Smooth muscle cell (in vitro differentiated cells): Measurements from ENCODE around the gene SOBP. TPM values are rescaled to one million over a fixed set of nuclear protein-coding genes. Genes with fewer than 3 reads are reported as not detected.

Experiments used
- DNase-seq: peaks from one replicate; lab custom pipeline; 2025; ENCODE audit not compliant: unreplicated experiment; lab: John Stamatoyannopoulos, UW
- H2AFZ ChIP-seq: fragments of 200-600 bp; sonication (generic); 2 replicates; pipeline ENCODE4 v1.6.0; 2016; ENCODE audit warnings: antibody characterized with exemption, low read depth, mild to moderate bottlenecking
- H3F3A ChIP-seq: fragments of 200-600 bp; sonication (generic); 2 replicates; pipeline ENCODE4 v1.6.0; 2017; ENCODE audit warnings: antibody characterized with exemption, low read depth
- H3K27ac ChIP-seq: fragments of 200-600 bp; sonication (generic); 2 replicates; pipeline ENCODE4 v1.5.1; 2016; ENCODE audit warnings: low read depth, mild to moderate bottlenecking
- H3K27me3 ChIP-seq: fragments of 200-600 bp; sonication (generic); 2 replicates; pipeline ENCODE4 v1.6.1; 2016; ENCODE audit warnings: low read depth, mild to moderate bottlenecking
- H3K36me3 ChIP-seq: fragments of 200-600 bp; sonication (generic); 2 replicates; pipeline ENCODE4 v1.5.1; 2016; ENCODE audit warnings: low read depth
- H3K4me1 ChIP-seq: fragments of 200-600 bp; sonication (generic); 2 replicates; pipeline ENCODE4 v1.5.1; 2016; ENCODE audit warnings: low read depth
- H3K4me2 ChIP-seq: fragments of 200-600 bp; sonication (generic); 2 replicates; pipeline ENCODE4 v1.6.0; 2016; ENCODE audit warnings: mild to moderate bottlenecking
- H3K4me3 ChIP-seq: fragments of 200-600 bp; sonication (generic); 2 replicates; pipeline ENCODE4 v1.5.1; 2016; ENCODE audit warnings: mild to moderate bottlenecking
- H3K79me2 ChIP-seq: fragments of 200-600 bp; sonication (generic); 2 replicates; pipeline ENCODE4 v1.6.0; 2016; ENCODE audit warnings: low read depth, mild to moderate bottlenecking
- H3K9ac ChIP-seq: fragments of 200-600 bp; sonication (generic); 2 replicates; pipeline ENCODE4 v1.6.0; 2016; ENCODE audit warnings: low read depth
- H3K9me3 ChIP-seq: fragments of 200-600 bp; sonication (generic); replicated peaks from 2 replicates; pipeline ENCODE4 v1.5.1; 2016; ENCODE audit warnings: low read depth
- H4K20me1 ChIP-seq: fragments of 200-600 bp; sonication (generic); 2 replicates; pipeline ENCODE4 v1.6.0; 2016; ENCODE audit warnings: low read depth
- WGBS: methylation state at CpG from one replicate; pipeline ENCODE4 v1.1.7; 2016; ENCODE audit warnings: low lambda C conversion rate; 5-methylcytosine and 5-hydroxymethylcytosine counted together
- polyA plus RNA-seq: library from polyadenylated mRNA; unstranded; fragments of >200 nt; fragmentation: Nextera tagmentation; extraction: Ambion mirVana; gene quantifications from 2 replicates; pipeline ENCODE4 v1.2.1, GENCODE V29; 2016
- total RNA-seq: library from RNA; depleted of rRNA; stranded (reverse); fragments of >200 nt; gene quantifications from 2 replicates; pipeline ENCODE4 v1.2.3, GENCODE V29; 2014
- TF ChIP-seq, protein P1 (sequence below): fragments of 200-600 bp; sonication (generic); IDR thresholded peaks from 2 replicates; pipeline ENCODE4 v1.5.1; 2017; ENCODE audit warnings: borderline replicate concordance, mild to moderate bottlenecking, antibody characterized with exemption; ENCODE audit not compliant: insufficient read depth, poor library complexity, severe bottlenecking

SOBP gene
- total and polyA plus RNA-seq, 2 experiments from 2014 or later = 0.67 to 4.0 TPM

DNA sequence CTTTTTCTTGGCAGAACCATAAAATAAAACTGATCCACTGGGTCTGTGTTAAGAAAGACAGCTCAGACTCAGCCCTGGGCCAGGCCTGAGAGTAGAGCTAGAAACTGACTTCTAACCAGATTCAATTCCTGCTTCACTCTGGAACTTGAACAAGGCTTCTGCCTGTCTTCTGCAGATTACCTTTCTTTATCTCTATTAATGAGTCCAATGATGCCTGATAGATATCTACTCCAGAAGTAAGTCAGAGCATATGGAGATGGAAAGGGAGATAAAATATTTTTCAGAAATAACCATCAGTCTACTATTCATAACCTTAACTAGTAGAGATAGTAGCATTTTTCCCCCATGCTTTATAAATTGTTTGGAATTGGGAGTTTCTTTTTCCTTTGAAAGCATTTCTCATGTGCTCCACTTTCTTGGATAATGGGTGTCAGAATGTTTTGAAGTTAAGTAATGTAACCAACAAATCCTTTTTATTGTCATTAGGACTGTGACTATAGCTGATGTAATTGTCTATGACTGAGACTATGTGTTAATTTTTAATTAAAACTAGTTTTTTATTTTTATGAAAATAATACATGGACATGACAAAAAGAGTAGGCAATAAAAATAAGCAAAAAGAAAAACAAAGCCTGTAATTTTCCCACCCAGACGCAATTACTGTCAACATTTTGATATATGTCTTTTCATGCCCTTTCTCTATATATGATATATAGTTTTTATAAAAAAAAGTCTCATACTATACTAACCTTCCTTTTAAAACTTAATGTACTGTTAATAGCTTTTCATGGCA is 7.2 kb downstream of the SOBP start:
- Histone ChIP-seq H4K20me1 (no peaks in the 10 kb centered on the region), H3K27me3 (no peaks in the 10 kb centered on the region), H2AFZ (no peak overlapping the region), H3K4me3 (no peak overlapping the region), H3K4me2 (no peak overlapping the region), H3K79me2 (peaks cover 4% of the 10 kb centered on the region), H3K36me3 (no peaks in the 10 kb centered on the region), H3K27ac (no peak overlapping the region), H3F3A (no peaks in the 10 kb centered on the region), H3K9ac (no peak overlapping the region), H3K4me1 (peaks cover 28% of the 10 kb centered on the region), H3K9me3 (no peaks in the 10 kb centered on the region)
- TF ChIP-seq, protein P1, sequence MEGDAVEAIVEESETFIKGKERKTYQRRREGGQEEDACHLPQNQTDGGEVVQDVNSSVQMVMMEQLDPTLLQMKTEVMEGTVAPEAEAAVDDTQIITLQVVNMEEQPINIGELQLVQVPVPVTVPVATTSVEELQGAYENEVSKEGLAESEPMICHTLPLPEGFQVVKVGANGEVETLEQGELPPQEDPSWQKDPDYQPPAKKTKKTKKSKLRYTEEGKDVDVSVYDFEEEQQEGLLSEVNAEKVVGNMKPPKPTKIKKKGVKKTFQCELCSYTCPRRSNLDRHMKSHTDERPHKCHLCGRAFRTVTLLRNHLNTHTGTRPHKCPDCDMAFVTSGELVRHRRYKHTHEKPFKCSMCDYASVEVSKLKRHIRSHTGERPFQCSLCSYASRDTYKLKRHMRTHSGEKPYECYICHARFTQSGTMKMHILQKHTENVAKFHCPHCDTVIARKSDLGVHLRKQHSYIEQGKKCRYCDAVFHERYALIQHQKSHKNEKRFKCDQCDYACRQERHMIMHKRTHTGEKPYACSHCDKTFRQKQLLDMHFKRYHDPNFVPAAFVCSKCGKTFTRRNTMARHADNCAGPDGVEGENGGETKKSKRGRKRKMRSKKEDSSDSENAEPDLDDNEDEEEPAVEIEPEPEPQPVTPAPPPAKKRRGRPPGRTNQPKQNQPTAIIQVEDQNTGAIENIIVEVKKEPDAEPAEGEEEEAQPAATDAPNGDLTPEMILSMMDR = no peak
- WGBS = 98% methylated on average over 1 of the region's 1 CpG
- no peak for DNase-seq

DNA sequence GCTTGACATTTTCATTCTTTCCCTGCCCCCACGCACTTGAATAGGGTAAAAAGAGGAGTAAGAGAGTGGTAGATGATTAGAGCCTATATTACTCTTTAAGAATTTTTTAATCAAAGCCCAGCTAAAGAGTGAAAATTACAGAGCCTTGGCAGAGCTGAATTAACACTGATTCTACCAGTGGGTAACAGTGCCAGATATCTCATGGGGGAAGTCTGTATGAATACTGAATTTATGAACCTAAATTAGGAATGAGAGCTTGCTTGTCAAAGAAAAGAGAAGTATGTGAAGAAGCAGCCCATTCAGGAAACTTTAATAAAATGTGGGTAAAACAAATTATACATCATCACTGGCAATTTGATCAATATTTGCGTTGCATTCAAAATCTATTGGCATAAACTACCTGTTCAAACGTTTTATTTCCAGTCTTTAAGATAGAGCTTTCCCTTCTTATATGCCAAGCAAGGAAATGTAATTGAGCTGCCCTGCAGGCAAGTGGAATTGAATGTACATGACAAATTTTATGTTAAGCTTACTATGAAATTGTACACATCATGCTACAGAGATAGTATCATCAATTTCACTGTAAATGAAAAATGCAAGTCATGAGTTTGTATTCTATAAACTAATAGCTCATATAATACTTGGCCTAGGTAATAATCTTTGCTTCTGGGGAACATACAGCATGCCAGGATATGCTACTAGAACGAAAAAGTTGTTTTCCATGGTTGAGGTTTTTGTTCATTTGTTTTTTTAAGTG is 14.5 kb downstream of the SOBP start:
- DNase-seq = no peak
- Histone ChIP-seq H3K36me3 (no peaks in the 10 kb centered on the region), H3K27me3 (no peaks in the 10 kb centered on the region), H3K27ac (no peak overlapping the region), H3K4me2 (no peak overlapping the region), H3K4me1 (no peaks in the 10 kb centered on the region), H4K20me1 (no peaks in the 10 kb centered on the region), H3K4me3 (no peak overlapping the region), H3K79me2 (no peaks in the 10 kb centered on the region), H3F3A (no peaks in the 10 kb centered on the region), H3K9me3 (no peaks in the 10 kb centered on the region), H3K9ac (no peak overlapping the region), H2AFZ (no peak overlapping the region)
- 83% methylated on average over 4 of the region's 4 CpGs for WGBS
- TF ChIP-seq, protein P1 = no peak

DNA sequence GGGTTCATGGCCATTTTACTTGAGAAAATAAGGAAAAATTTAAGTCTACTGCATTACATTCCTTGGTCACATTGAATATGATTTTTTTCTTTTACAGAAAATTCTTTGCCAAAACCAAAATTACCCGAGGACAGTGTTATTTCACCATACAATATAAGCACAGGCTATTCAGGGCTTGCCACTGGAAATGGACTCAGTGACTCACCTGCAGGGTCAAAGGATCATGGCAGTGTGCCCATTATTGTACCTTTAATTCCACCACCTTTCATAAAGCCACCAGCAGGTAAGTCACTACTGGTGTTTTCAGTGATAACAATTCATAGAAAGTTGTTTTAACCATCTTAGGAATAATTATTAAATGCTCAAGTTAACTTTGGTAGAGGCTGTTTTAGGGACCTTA is 16.2 kb downstream of the SOBP start:
- Histone ChIP-seq H3K27me3 (no peaks in the 10 kb centered on the region), H3K4me3 (no peak overlapping the region), H3K9ac (no peak overlapping the region), H3K4me1 (no peaks in the 10 kb centered on the region), H4K20me1 (no peaks in the 10 kb centered on the region), H2AFZ (no peak overlapping the region), H3F3A (no peaks in the 10 kb centered on the region), H3K36me3 (no peaks in the 10 kb centered on the region), H3K79me2 (no peaks in the 10 kb centered on the region), H3K9me3 (no peaks in the 10 kb centered on the region), H3K4me2 (no peak overlapping the region), H3K27ac (no peak overlapping the region)
- 87% methylated on average over 1 of the region's 1 CpG for WGBS
- DNase-seq = no peak
- TF ChIP-seq, protein P1 = no peak

DNA sequence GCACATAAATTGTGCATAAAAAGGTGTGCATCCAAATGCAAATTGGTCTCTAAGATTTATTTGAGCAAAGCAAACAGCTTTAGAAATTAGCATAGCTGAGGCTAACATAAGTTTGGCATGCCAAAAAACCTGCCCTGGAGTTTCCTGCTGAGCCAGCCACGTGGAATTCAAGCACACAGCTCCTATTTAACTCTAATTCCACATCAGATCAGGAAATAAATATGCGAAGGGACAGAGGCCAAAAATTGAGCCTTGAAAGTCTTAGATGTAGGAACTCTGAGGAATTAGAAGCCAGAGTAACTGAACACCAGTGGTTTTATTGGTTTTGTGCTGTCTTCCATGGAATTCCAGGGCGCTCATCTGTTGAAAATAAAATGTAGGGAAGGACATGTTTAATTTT is 19.6 kb downstream of the SOBP start:
- Histone ChIP-seq H3K79me2 (no peaks in the 10 kb centered on the region), H4K20me1 (no peaks in the 10 kb centered on the region), H3K4me3 (no peak overlapping the region), H3K4me1 (no peaks in the 10 kb centered on the region), H3K36me3 (no peaks in the 10 kb centered on the region), H3K9ac (no peak overlapping the region), H2AFZ (no peak overlapping the region), H3K27me3 (no peaks in the 10 kb centered on the region), H3K27ac (no peak overlapping the region), H3K9me3 (no peaks in the 10 kb centered on the region), H3F3A (no peaks in the 10 kb centered on the region), H3K4me2 (no peak overlapping the region)
- WGBS = 35% methylated on average over 3 of the region's 3 CpGs
- no peak for DNase-seq
- TF ChIP-seq, protein P1 = no peak
